ENCODE data around the gene ZFHX3. TPM values are rescaled to one million over a fixed set of nuclear protein-coding genes. Genes with fewer than 3 reads are reported as not detected.

ZFHX3 gene
- total and polyA plus RNA-seq, 4 donors: 1.5 to 5.9 (median 3.0) TPM

GRCh38 chr16:72983728-72984350, 64.1 kb downstream of the ZFHX3 start (continued):
- TF ChIP-seq ZBTB33 (IDR thresholded peaks at IDR 0.05) (no peak), REST (IDR thresholded peaks at IDR 0.05) (no peak)

DNA sequence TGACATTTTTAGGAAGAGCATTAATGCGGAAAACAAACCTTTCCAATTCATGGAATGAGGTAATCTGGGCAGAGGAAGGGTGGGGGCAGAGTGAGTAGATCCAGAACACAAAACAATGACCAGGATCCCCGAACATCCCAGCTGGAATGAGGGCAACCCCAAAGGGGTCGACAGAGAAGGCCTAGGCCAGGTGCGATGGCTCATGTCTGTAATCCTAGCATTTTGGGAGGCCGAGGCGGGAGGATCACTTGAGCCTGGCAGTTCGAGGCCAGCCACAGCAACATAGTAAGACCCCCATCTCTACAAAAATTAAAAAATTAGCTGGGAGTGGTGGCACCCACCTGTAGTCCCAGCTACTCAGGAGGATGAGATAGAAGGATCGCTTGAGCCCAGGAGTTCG, 64.7 kb downstream of the ZFHX3 start:
- TF ChIP-seq YY1 (IDR thresholded peaks at IDR 0.05) (no peak), ZBTB33 (IDR thresholded peaks at IDR 0.05) (no peak), HNF4G (IDR thresholded peaks at IDR 0.05) (no peak), TAF1 (conservative IDR thresholded peaks at IDR 0.05) (no peak), REST (IDR thresholded peaks at IDR 0.05) (no peak), FOXA1 (IDR thresholded peaks at IDR 0.05) (no peak), EGR1 (IDR thresholded peaks at IDR 0.05; ENCODE audit: low read depth in 2 of 2) (no peak), SP1 (IDR thresholded peaks at IDR 0.05) (no peak), GABPA (IDR thresholded peaks at IDR 0.05 in 1 of 2, conservative IDR thresholded peaks at IDR 0.05 in 1 of 2) (no peak), HNF4A (conservative IDR thresholded peaks at IDR 0.05) (no peak), RAD21 (IDR thresholded peaks at IDR 0.05) (no peak), CTCF (IDR thresholded peaks at IDR 0.05; ENCODE audit: low read depth, low read length, missing input control) (no peak), FOXA2 (IDR thresholded peaks at IDR 0.05) (no peak), MAX (IDR thresholded peaks at IDR 0.05) (no peak)
- TF ChIP-seq, protein P1, sequence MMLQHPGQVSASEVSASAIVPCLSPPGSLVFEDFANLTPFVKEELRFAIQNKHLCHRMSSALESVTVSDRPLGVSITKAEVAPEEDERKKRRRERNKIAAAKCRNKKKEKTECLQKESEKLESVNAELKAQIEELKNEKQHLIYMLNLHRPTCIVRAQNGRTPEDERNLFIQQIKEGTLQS (IDR thresholded peaks at IDR 0.05): no peak
- Histone ChIP-seq H3K4me1 (ENCODE audit: control insufficient read depth in 4 of 4, insufficient read depth in 4 of 4, low read length in 3 of 4) (peaks cover 6 to 32% (median 10%) of the 10 kb centered on the region in 4 donors), H3K9ac (ENCODE audit: low read depth in 1 of 2, low read length in 2 of 2) (no peak overlapping the region), H3K9me3 (ENCODE audit: control insufficient read depth in 4 of 4, low read length in 3 of 4) (no peaks in the 10 kb centered on the region), H3K27me3 (ENCODE audit: control insufficient read depth in 4 of 4, insufficient read depth in 4 of 4, low read length in 3 of 4) (no peaks in the 10 kb centered on the region), H3K4me3 (ENCODE audit: low read depth in 1 of 3, low read length in 3 of 3) (no peak overlapping the region), H3K36me3 (ENCODE audit: control insufficient read depth in 4 of 4, insufficient read depth in 3 of 4, low read depth in 1 of 4, low read length in 3 of 4) (no peaks in the 10 kb centered on the region), H3K27ac (ENCODE audit: low read depth in 1 of 2, low read length in 2 of 2) (no peak overlapping the region)
- DNase-seq (ENCODE audit: low spot score): no peak
- WGBS: 95% methylated on average over 9 of the region's 9 CpGs

Measured in liver (tissue), 9 donors.